ENCODE data around the gene CEP128. TPM values are rescaled to one million over a fixed set of nuclear protein-coding genes. Genes with fewer than 3 reads are reported as not detected.

Gene CEP128
- total and polyA plus RNA-seq, 2 experiments from 2014 or later: 7.6 to 17.6 TPM

GRCh38 chr14:80792771-80793170 lies 148.8 kb downstream of the CEP128 start:
- H3K27me3 ChIP-seq (ENCODE audit: insufficient read depth): no peaks in the 10 kb centered on the region
- no peak overlapping the region for H3K27ac Mint-ChIP-seq
- no peak overlapping the region for H3K4me2 ChIP-seq
- H3K4me1 ChIP-seq (ENCODE audit: insufficient read depth): no peaks in the 10 kb centered on the region; the same call in 1 of the 2 replicates
- no peaks in the 10 kb centered on the region for H3K27me3 Mint-ChIP-seq (ENCODE audit: insufficient read depth, low read depth, poor library complexity)
- no peak overlapping the region for H2AFZ ChIP-seq
- H4K20me1 ChIP-seq (replicated peaks; ENCODE audit: insufficient read depth): no peaks in the 10 kb centered on the region
- H3K9me3 Mint-ChIP-seq: no peaks in the 10 kb centered on the region
- H3K9me2 ChIP-seq (ENCODE audit: insufficient read depth): no peaks in the 10 kb centered on the region
- ATAC-seq (no peak), DNase-seq (ENCODE audit: low spot score) (no peak)
- TF ChIP-seq CTCF (conservative IDR thresholded peaks at IDR 0.05; ENCODE audit: low read depth in 2 of 2) (no peak), STAT1 (IDR thresholded peaks at IDR 0.05; ENCODE audit: unreplicated experiment) (no peak), NANOG (IDR thresholded peaks at IDR 0.05; ENCODE audit: borderline replicate concordance) (no peak), EZH2phosphoT487 (IDR thresholded peaks at IDR 0.05; ENCODE audit: unreplicated experiment) (no peak), ZNF331 (CRISPR knock-in tag; IDR thresholded peaks at IDR 0.05; ENCODE audit: low read depth) (no peak), ZNF114 (CRISPR knock-in tag; IDR thresholded peaks at IDR 0.05) (no peak), JUNB (IDR thresholded peaks at IDR 0.05; ENCODE audit: unreplicated experiment) (no peak), ZNF462 (CRISPR knock-in tag; IDR thresholded peaks at IDR 0.05) (no peak), POLR2AphosphoS5 (IDR thresholded peaks at IDR 0.05; ENCODE audit: low read depth) (no peak), CREB1 (CRISPR knock-in tag; IDR thresholded peaks at IDR 0.05; ENCODE audit: low read depth) (no peak), EZH2 (IDR thresholded peaks at IDR 0.05; ENCODE audit: low read depth, unreplicated experiment) (no peak), REST (IDR thresholded peaks at IDR 0.05; ENCODE audit: unreplicated experiment) (no peak), ETS1 (IDR thresholded peaks at IDR 0.05) (no peak)
- no peak overlapping the region for H3K4me3 Mint-ChIP-seq
- H3K36me3 Mint-ChIP-seq (ENCODE audit: low read depth): peaks cover 2% of the 10 kb centered on the region; the same call in 1 of the 3 replicates
- no peaks in the 10 kb centered on the region for H3F3A ChIP-seq (replicated peaks; ENCODE audit: low read depth)
- no peak overlapping the region for H3K4me3 ChIP-seq
- no peaks in the 10 kb centered on the region for H3K79me2 ChIP-seq (replicated peaks; ENCODE audit: insufficient read depth)
- no peaks in the 10 kb centered on the region for H3K36me3 ChIP-seq (ENCODE audit: insufficient read depth)
- peaks cover 11% of the 10 kb centered on the region for H3K4me1 Mint-ChIP-seq
- H3K27ac ChIP-seq (ENCODE audit: low read depth): no peak overlapping the region
